Astrocyte (in vitro differentiated cells and primary cell): Measurements from ENCODE around the gene APOBEC3H. TPM values are rescaled to one million over a fixed set of nuclear protein-coding genes. Genes with fewer than 3 reads are reported as not detected.

Experiments
- DNase-seq: peaks from one replicate; pipeline ENCODE4 v3.0.0-alpha.2; 2010; ENCODE audit warnings: low read depth
- FAIRE-seq: peaks from 2 replicates; lab custom pipeline; 2011; peaks lifted over from hg19 to GRCh38; lab: Jason Lieb, UNC
- H2AFZ ChIP-seq: 2 replicates; pipeline ENCODE4 v1.6.0; 2012; ENCODE audit warnings: low read depth, low read length, inconsistent platforms
- H3K27ac ChIP-seq: 2 replicates; pipeline ENCODE4 v1.5.1; 2011; ENCODE audit warnings: low read depth, low read length, inconsistent platforms
- H3K27me3 ChIP-seq: 2 replicates; pipeline ENCODE4 v1.6.0; 2011; ENCODE audit warnings: low read length, inconsistent platforms; ENCODE audit not compliant: insufficient read depth
- H3K36me3 ChIP-seq: 2 replicates; pipeline ENCODE4 v1.5.1; 2011; ENCODE audit warnings: low read length, inconsistent platforms; ENCODE audit not compliant: insufficient read depth
- H3K4me1 ChIP-seq: 2 replicates; pipeline ENCODE4 v1.5.1; 2011; ENCODE audit warnings: low read length, inconsistent platforms; ENCODE audit not compliant: insufficient read depth
- H3K4me2 ChIP-seq: 2 replicates; pipeline ENCODE4 v1.6.0; 2012; ENCODE audit warnings: low read length, inconsistent platforms
- H3K4me3 ChIP-seq: 2 replicates; pipeline ENCODE4 v1.5.1; 2011; ENCODE audit warnings: low read depth, mild to moderate bottlenecking, low read length, inconsistent platforms; ENCODE audit not compliant: insufficient read depth
- H3K79me2 ChIP-seq: 2 replicates; pipeline ENCODE4 v1.6.0; 2012; ENCODE audit warnings: mild to moderate bottlenecking, low read length, inconsistent platforms; ENCODE audit not compliant: insufficient read depth
- H3K9ac ChIP-seq: 2 replicates; pipeline ENCODE4 v1.6.0; 2012; ENCODE audit warnings: mild to moderate bottlenecking, low read length, inconsistent platforms
- H3K9me3 ChIP-seq: 2 replicates; pipeline ENCODE4 v1.5.1; 2012; ENCODE audit warnings: low read depth, mild to moderate bottlenecking, low read length, inconsistent platforms; ENCODE audit not compliant: insufficient read depth
- H4K20me1 ChIP-seq: 2 replicates; pipeline ENCODE4 v1.6.0; 2012; ENCODE audit warnings: low read length, inconsistent platforms; ENCODE audit not compliant: insufficient read depth
- H3K27ac Mint-ChIP-seq: one replicate; pipeline ENCODE4 v1.8.0; 2021; ENCODE audit warnings: mild to moderate bottlenecking, mixed read lengths; ENCODE audit not compliant: unreplicated experiment
- H3K27me3 Mint-ChIP-seq: one replicate; pipeline ENCODE4 v1.8.0; 2021; ENCODE audit warnings: low read depth, mixed read lengths; ENCODE audit not compliant: unreplicated experiment
- H3K36me3 Mint-ChIP-seq: one replicate; pipeline ENCODE4 v1.8.0; 2021; ENCODE audit warnings: low read depth, mixed read lengths; ENCODE audit not compliant: unreplicated experiment
- H3K4me1 Mint-ChIP-seq: one replicate; pipeline ENCODE4 v1.8.0; 2021; ENCODE audit warnings: low read depth, mixed read lengths; ENCODE audit not compliant: unreplicated experiment
- H3K4me3 Mint-ChIP-seq: one replicate; pipeline ENCODE4 v1.8.0; 2021; ENCODE audit warnings: mild to moderate bottlenecking, moderate library complexity, mixed read lengths; ENCODE audit not compliant: unreplicated experiment
- H3K9me3 Mint-ChIP-seq: one replicate; pipeline ENCODE4 v1.8.0; 2021; ENCODE audit warnings: mild to moderate bottlenecking, mixed read lengths; ENCODE audit not compliant: unreplicated experiment
- CTCF ChIP-seq: IDR thresholded peaks from 2 replicates; pipeline ENCODE4 v1.5.1; 2011; ENCODE audit warnings: low read depth, mild to moderate bottlenecking, inconsistent platforms, low read length, moderate library complexity; ENCODE audit not compliant: insufficient read depth
- EZH2 ChIP-seq: IDR thresholded peaks from 2 replicates; pipeline ENCODE4 v1.6.1; 2012; ENCODE audit warnings: mild to moderate bottlenecking, low read length, inconsistent platforms; ENCODE audit not compliant: insufficient read depth
- total RNA-seq: library from RNA; stranded (reverse); gene quantifications from 2 replicates; pipeline ENCODE4 v1.2.1, GENCODE V29; 2021

The APOBEC3H gene
- total RNA-seq, 1 donor from 2014 or later: 0.30 TPM

- Mint-ChIP-seq H3K27me3 (peaks cover 6% of the 10 kb centered on the region), H3K27ac (no peak overlapping the region), H3K4me3 (no peak overlapping the region), H3K36me3 (no peaks in the 10 kb centered on the region), H3K9me3 (no peaks in the 10 kb centered on the region), H3K4me1 (no peaks in the 10 kb centered on the region)
- H3K4me3 ChIP-seq: no peak overlapping the region
- no peaks in the 10 kb centered on the region for H3K36me3 ChIP-seq
- no peaks in the 10 kb centered on the region for H4K20me1 ChIP-seq
- H3K4me2 ChIP-seq: no peak overlapping the region
- no peak for TF ChIP-seq EZH2
- no peak for TF ChIP-seq CTCF
- FAIRE-seq: no peak
- no peak for DNase-seq
- H2AFZ ChIP-seq: no peak overlapping the region
- no peaks in the 10 kb centered on the region for H3K79me2 ChIP-seq
- H3K9ac ChIP-seq: no peak overlapping the region
- peaks cover 20% of the 10 kb centered on the region for H3K4me1 ChIP-seq
- no peaks in the 10 kb centered on the region for H3K27me3 ChIP-seq
- H3K9me3 ChIP-seq: no peaks in the 10 kb centered on the region
- H3K27ac ChIP-seq: no peak overlapping the region
Measured at GRCh38 chr22:39147335-39148025, 50.4 kb downstream of the APOBEC3H start.

DNA sequence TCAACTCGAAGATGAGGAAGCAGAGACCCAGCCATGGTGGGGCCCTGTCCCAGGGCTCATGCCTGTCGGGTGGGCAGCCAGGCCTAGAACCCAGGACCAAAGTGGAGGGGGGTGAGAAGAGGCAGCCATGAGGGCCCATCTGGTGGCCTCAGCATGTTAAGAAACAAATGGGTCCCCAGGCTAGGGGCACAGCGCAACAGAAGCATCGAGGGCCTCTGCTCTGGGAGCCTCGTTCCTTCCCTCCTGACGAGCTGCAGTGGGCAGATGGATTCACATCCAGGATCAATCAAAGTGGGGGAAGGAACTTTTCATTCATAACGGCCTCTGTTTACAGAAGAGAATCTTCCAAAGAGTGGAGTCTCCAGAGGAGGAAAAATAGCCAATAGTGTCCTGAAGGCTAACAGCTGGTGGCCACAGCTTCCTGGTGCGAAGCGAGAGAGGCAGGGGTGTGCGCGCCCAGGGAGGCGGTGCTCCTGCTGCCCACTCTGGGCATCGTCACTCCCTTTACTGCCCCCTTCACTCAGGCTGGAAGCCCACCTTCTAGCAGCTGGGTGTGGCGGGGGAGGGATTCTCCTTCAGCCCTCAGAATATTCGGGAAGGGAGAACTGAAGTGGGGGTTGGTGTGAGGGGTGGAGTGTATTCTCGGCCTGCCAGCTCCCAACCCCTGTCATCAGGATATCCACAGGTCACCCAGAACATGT lies 51.1 kb downstream of the APOBEC3H start:
- no peaks in the 10 kb centered on the region for H3K36me3 ChIP-seq
- Mint-ChIP-seq H3K27me3 (peaks cover 4% of the 10 kb centered on the region), H3K36me3 (no peaks in the 10 kb centered on the region), H3K27ac (no peak overlapping the region), H3K4me3 (no peak overlapping the region), H3K9me3 (no peaks in the 10 kb centered on the region), H3K4me1 (no peaks in the 10 kb centered on the region)
- no peak overlapping the region for H3K4me2 ChIP-seq
- peaks cover 24% of the 10 kb centered on the region for H3K4me1 ChIP-seq
- DNase-seq: no peak
- no peaks in the 10 kb centered on the region for H3K9me3 ChIP-seq
- TF ChIP-seq CTCF (no peak), EZH2 (no peak)
- H3K79me2 ChIP-seq: no peaks in the 10 kb centered on the region
- H3K4me3 ChIP-seq: no peak overlapping the region
- no peak overlapping the region for H3K27ac ChIP-seq
- no peak for FAIRE-seq
- H3K9ac ChIP-seq: no peak overlapping the region
- no peaks in the 10 kb centered on the region for H4K20me1 ChIP-seq
- no peak overlapping the region for H2AFZ ChIP-seq
- H3K27me3 ChIP-seq: peaks cover under 1% of the 10 kb centered on the region
